Activated T-helper 1 cell treated with anti-CD3 and anti-CD28 coated beads, Interleukin-2, amount 50 U/mL, for 16 hours (primary cell): ENCODE results near the gene RABGAP1L.
"Not testable (repeated sequence)": the region's sequence is repeated elsewhere in the genome, so short reads cannot be mapped to it uniquely, and the experiment has no call there.

ENCODE experiments used
- DNase-seq, 2 donors: peaks; one replicate each; pipeline ENCODE4 v3.0.0-alpha.2; 2020; ENCODE audit warnings: low read depth in 1 of 2, low spot score in 1 of 2

Gene RABGAP1L

GRCh38 chr1:174358786-174359453, 199.6 kb downstream of the RABGAP1L start:
- no peak for DNase-seq

- no peak for DNase-seq
These were observed 200.1 kb downstream of the RABGAP1L start for GRCh38 chr1:174359454-174359805.

GRCh38 chr1:174364996-174365736, 205.8 kb downstream of the RABGAP1L start:
- DNase-seq: no peak

GRCh38 chr1:174366946-174367345, 207.6 kb downstream of the RABGAP1L start:
- DNase-seq: no peak

- DNase-seq: no peak
These were observed 208.6 kb downstream of the RABGAP1L start for GRCh38 chr1:174367892-174368291.

GRCh38 chr1:174376030-174376429, 216.7 kb downstream of the RABGAP1L start:
- no peak for DNase-seq

GRCh38 chr1:174391716-174392115, 232.4 kb downstream of the RABGAP1L start:
- DNase-seq: no peak

GRCh38 chr1:174393885-174394284, 234.6 kb downstream of the RABGAP1L start:
- no peak for DNase-seq

GRCh38 chr1:174397261-174397660, 237.9 kb downstream of the RABGAP1L start:
- DNase-seq: no peak

- DNase-seq: no peak
These were observed 238.9 kb downstream of the RABGAP1L start for GRCh38 chr1:174398246-174398645.

- no peak for DNase-seq
These were observed 239.9 kb downstream of the RABGAP1L start for GRCh38 chr1:174399211-174399610.

GRCh38 chr1:174401075-174401474, 241.8 kb downstream of the RABGAP1L start:
- DNase-seq: no peak

GRCh38 chr1:174405219-174405618, 245.9 kb downstream of the RABGAP1L start:
- no peak for DNase-seq

- no peak for DNase-seq
These were observed 247.1 kb downstream of the RABGAP1L start for GRCh38 chr1:174406421-174406820.

GRCh38 chr1:174407665-174408064, 248.3 kb downstream of the RABGAP1L start:
- DNase-seq: no peak

- no peak for DNase-seq
These were observed 248.8 kb downstream of the RABGAP1L start for GRCh38 chr1:174408146-174408545.

- DNase-seq: not testable (repeated sequence)
These were observed 250.5 kb downstream of the RABGAP1L start for GRCh38 chr1:174409801-174410200.

GRCh38 chr1:174413632-174414031, 254.3 kb downstream of the RABGAP1L start:
- DNase-seq: no peak

- no peak for DNase-seq
These were observed 254.9 kb downstream of the RABGAP1L start for GRCh38 chr1:174414203-174414602.

- DNase-seq: no peak
These were observed 256.2 kb downstream of the RABGAP1L start for GRCh38 chr1:174415506-174415905.

- DNase-seq: no peak
These were observed 258.6 kb downstream of the RABGAP1L start for GRCh38 chr1:174417921-174418320.

- no peak for DNase-seq
These were observed 265.8 kb downstream of the RABGAP1L start for GRCh38 chr1:174425121-174425520.

GRCh38 chr1:174426153-174426552, 266.8 kb downstream of the RABGAP1L start:
- no peak for DNase-seq
